Mucosa of descending colon (tissue), 3 donors: ENCODE results near the gene NOVA1. TPM values are rescaled to one million over a fixed set of nuclear protein-coding genes. Genes with fewer than 3 reads are reported as not detected.

Experiments used
- ATAC-seq: fragments of 200-7000 bp; cut with Tn5 transposase; one replicate; pipeline ENCODE4 v1.9.1; 2020; ENCODE audit warnings: mild to moderate bottlenecking, moderate library complexity
- DNase-seq, 3 donors: peaks; one replicate each; pipeline ENCODE4 v3.0.0-alpha.2; 2020
- H3K36me3 ChIP-seq: fragments of 200-600 bp; one replicate; pipeline ENCODE4 v1.8.0; 2021; ENCODE audit warnings: low read depth, mild to moderate bottlenecking
- H3K4me1 ChIP-seq: fragments of 200-600 bp; one replicate; pipeline ENCODE4 v1.8.0; 2021; ENCODE audit warnings: low read depth, mild to moderate bottlenecking
- H3K4me3 ChIP-seq: fragments of 200-600 bp; one replicate; pipeline ENCODE4 v1.8.0; 2021; ENCODE audit warnings: mild to moderate bottlenecking
- H3K9me3 ChIP-seq: fragments of 200-600 bp; one replicate; pipeline ENCODE4 v1.8.0; 2021; ENCODE audit warnings: mild to moderate bottlenecking
- intact Hi-C, 2 donors: fragments of 100-400 bp; cut with DNase I in 1 of 2; cut with micrococcal nuclease in 1 of 2; formaldehyde crosslinking; loops; one replicate each; pipeline versions ENCODE4 v1.11.0 to v1.11.1; 2022; cut with DNase I, micrococcal nuclease
- total RNA-seq, 3 donors: library from RNA; stranded (reverse); fragmentation: NEBNext Ultra II Directional in 2 of 3; extraction: Animal tissue kit (Norgen Biotek cat#: 25700) in 2 of 3; gene quantifications; one replicate each; pipeline versions ENCODE4 v1.2.1 to v1.2.4, GENCODE V29; 2021 to 2023
- TF ChIP-seq, protein P1 (sequence below): fragments of 200-600 bp; IDR thresholded peaks from one replicate; pipeline ENCODE4 v1.8.0; 2022; ENCODE audit warnings: antibody characterized with exemption, mild to moderate bottlenecking
- donor health status: DM: no; HTN: no; CAD: no; lungs with moderate emphysema.
- donor health status: DM: no; HTN: no; CAD: no.
- donor health status: DM: no; HTN: yes; CAD: no.

The NOVA1 gene
- total RNA-seq, 3 donors from 2014 or later, result 3.0 to 13.7 (median 6.1) TPM

GRCh38 chr14:26403760-26404159 is 194.1 kb downstream of the NOVA1 start:
- no peak overlapping the region for H3K4me3 ChIP-seq
- H3K4me1 ChIP-seq, result no peaks in the 10 kb centered on the region
- TF ChIP-seq, protein P1, sequence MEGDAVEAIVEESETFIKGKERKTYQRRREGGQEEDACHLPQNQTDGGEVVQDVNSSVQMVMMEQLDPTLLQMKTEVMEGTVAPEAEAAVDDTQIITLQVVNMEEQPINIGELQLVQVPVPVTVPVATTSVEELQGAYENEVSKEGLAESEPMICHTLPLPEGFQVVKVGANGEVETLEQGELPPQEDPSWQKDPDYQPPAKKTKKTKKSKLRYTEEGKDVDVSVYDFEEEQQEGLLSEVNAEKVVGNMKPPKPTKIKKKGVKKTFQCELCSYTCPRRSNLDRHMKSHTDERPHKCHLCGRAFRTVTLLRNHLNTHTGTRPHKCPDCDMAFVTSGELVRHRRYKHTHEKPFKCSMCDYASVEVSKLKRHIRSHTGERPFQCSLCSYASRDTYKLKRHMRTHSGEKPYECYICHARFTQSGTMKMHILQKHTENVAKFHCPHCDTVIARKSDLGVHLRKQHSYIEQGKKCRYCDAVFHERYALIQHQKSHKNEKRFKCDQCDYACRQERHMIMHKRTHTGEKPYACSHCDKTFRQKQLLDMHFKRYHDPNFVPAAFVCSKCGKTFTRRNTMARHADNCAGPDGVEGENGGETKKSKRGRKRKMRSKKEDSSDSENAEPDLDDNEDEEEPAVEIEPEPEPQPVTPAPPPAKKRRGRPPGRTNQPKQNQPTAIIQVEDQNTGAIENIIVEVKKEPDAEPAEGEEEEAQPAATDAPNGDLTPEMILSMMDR, result no peak
- intact Hi-C loops, result no loop called here
- no peak for DNase-seq
- no peaks in the 10 kb centered on the region for H3K9me3 ChIP-seq
- ATAC-seq, result no peak
- H3K36me3 ChIP-seq, result no peaks in the 10 kb centered on the region

GRCh38 chr14:26402126-26402525 is 195.7 kb downstream of the NOVA1 start:
- DNase-seq (no peak), ATAC-seq (no peak)
- Histone ChIP-seq H3K4me3 (no peak overlapping the region), H3K9me3 (no peaks in the 10 kb centered on the region), H3K36me3 (no peaks in the 10 kb centered on the region), H3K4me1 (no peaks in the 10 kb centered on the region)
- intact Hi-C loops, result no loop called here
- TF ChIP-seq, protein P1, result no peak

DNA sequence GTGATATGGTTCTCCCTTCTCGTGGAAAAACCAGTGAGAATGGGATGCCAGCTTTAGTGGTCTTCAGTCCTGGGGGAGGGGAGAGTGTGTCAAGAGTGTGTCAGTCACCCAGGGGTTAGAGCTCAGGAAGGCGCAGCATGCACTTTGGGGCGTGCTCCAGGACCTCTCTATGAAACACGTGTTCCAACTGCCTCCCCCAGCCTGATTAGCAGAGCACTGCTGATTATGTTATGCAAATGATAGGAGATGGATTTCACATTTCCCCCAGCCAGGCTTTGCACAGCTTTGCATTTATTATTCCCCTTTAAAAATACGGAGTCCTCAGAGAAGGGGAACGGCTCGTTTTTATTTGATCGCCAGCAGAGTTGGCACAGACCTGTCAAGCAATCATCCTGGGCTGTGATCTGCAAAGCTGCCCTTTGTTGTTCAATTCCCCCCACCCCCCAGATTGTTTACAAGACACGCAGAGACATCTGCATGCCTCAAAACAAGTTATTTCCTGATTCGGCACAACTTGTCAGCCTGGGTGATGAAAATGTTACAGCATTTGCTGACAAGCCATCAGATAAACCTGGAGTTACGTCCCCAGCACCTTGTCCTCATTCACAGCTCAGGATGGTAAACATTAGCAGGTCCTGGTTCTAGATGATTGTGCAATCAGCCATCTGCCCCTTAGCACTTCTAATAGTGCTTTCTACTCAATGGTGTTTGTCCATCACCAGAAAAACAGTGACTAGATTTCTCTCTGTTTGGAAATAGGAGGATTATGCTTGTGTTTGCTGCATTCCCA is 196.5 kb downstream of the NOVA1 start:
- H3K36me3 ChIP-seq, result no peaks in the 10 kb centered on the region
- H3K9me3 ChIP-seq, result no peaks in the 10 kb centered on the region
- TF ChIP-seq, protein P1, result no peak
- ATAC-seq (peak; percentile 51), DNase-seq (no peak)
- no peaks in the 10 kb centered on the region for H3K4me1 ChIP-seq
- H3K4me3 ChIP-seq, result no peak overlapping the region
- intact Hi-C loops, result no loop called here

DNA sequence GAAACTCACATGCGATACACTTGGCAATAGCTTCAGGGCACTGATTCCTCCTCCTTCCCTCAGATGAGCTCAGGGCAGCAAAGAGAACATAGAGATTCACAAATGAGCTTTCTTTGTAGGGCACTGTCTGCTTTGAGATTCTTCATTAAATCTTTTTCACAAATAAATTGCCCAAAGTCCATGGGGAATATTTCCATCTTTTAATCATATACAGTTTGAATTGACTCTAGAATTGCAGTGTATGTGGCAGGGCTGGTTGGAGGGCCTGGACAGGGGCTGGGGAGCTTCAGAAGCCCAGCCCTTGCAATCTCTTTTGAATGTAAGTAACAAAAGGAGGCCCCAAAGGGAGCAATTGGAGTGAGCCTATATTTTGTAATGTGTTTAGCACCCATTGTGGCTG is 197.5 kb downstream of the NOVA1 start:
- no peaks in the 10 kb centered on the region for H3K4me1 ChIP-seq
- no peaks in the 10 kb centered on the region for H3K36me3 ChIP-seq
- ATAC-seq (no peak), DNase-seq (no peak)
- H3K9me3 ChIP-seq, result no peaks in the 10 kb centered on the region
- TF ChIP-seq, protein P1, result no peak
- intact Hi-C loops, result no loop called here
- no peak overlapping the region for H3K4me3 ChIP-seq

DNA sequence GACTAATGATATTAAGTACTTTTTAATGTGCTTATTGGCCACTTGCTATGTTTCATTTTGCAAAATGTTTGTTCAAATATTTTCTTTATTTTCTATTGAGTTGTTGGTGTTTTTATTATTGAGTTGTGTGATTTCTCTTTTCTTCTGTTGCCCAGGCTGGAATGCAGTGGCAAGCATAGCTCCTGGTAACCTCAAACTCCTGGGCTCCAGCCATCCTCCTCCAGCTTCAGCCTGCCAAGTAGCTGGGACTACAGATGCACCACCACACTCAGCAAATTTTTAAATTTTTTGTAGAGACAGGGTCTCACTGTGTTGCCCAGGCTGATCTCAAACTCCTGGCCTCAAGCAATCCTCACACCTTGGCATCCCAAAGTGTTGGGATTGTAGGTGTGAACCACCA is 199.2 kb downstream of the NOVA1 start:
- intact Hi-C loops, result loop anchor here in 1 of 2 donors (10.0 kb wide), 1 partner anchor 196 kb away; the partner anchor contains the start of gene NOVA1
- no peak for ATAC-seq
- Histone ChIP-seq H3K36me3 (no peaks in the 10 kb centered on the region), H3K9me3 (no peaks in the 10 kb centered on the region), H3K4me1 (no peaks in the 10 kb centered on the region), H3K4me3 (no peak overlapping the region)
- TF ChIP-seq, protein P1, result no peak
- DNase-seq, result no peak
